KMS-11 (cell line): ENCODE results near the gene ASPA.

ENCODE experiments used
- H2AFZ ChIP-seq: fragments of 200-600 bp; sonication (generic); 2 replicates; pipeline ENCODE4 v1.6.1; 2016; ENCODE audit warnings: antibody characterized with exemption, mixed run types, low read depth
- H3K27ac ChIP-seq: fragments of 200-600 bp; sonication (generic); 2 replicates; pipeline ENCODE4 v1.6.1; 2016; ENCODE audit warnings: mild to moderate bottlenecking, mixed run types
- H3K27me3 ChIP-seq: fragments of 200-600 bp; sonication (generic); 2 replicates; pipeline ENCODE4 v1.6.1; 2017; ENCODE audit warnings: mild to moderate bottlenecking, low read depth, mixed run types, moderate library complexity; ENCODE audit not compliant: insufficient read depth
- H3K36me3 ChIP-seq: fragments of 200-600 bp; sonication (generic); 2 replicates; pipeline ENCODE4 v1.6.1; 2017; ENCODE audit warnings: mild to moderate bottlenecking, mixed run types; ENCODE audit not compliant: insufficient read depth
- H3K4me1 ChIP-seq: fragments of 200-600 bp; sonication (generic); 2 replicates; pipeline ENCODE4 v1.6.1; 2016; ENCODE audit warnings: mild to moderate bottlenecking, low read depth, mixed run types; ENCODE audit not compliant: poor library complexity, severe bottlenecking
- H3K4me2 ChIP-seq: fragments of 200-600 bp; sonication (generic); 2 replicates; pipeline ENCODE4 v1.7.0; 2016; ENCODE audit warnings: mild to moderate bottlenecking, mixed run types
- H3K4me3 ChIP-seq: fragments of 200-600 bp; sonication (generic); IDR thresholded peaks from 2 replicates; pipeline ENCODE4 v1.6.1; 2017; ENCODE audit warnings: low read depth, low read length, mixed read lengths; ENCODE audit not compliant: insufficient read depth
- H3K79me2 ChIP-seq: fragments of 200-600 bp; sonication (generic); 2 replicates; pipeline ENCODE4 v1.6.1; 2016; ENCODE audit warnings: low read depth, mixed run types; ENCODE audit not compliant: insufficient read depth
- H3K9ac ChIP-seq: fragments of 200-600 bp; sonication (generic); 2 replicates; pipeline ENCODE4 v1.6.1; 2016; ENCODE audit warnings: mild to moderate bottlenecking, mixed run types
- H4K20me1 ChIP-seq: fragments of 200-600 bp; sonication (generic); 2 replicates; pipeline ENCODE4 v1.6.1; 2016; ENCODE audit warnings: mild to moderate bottlenecking, mixed run types; ENCODE audit not compliant: insufficient read depth
- CTCF ChIP-seq: fragments of 200-600 bp; sonication (generic); conservative IDR thresholded peaks from 2 replicates; pipeline ENCODE4 v1.6.1; 2017; ENCODE audit warnings: low read depth, mild to moderate bottlenecking, antibody characterized with exemption, low read length, moderate library complexity, mixed read lengths

The ASPA gene

DNA sequence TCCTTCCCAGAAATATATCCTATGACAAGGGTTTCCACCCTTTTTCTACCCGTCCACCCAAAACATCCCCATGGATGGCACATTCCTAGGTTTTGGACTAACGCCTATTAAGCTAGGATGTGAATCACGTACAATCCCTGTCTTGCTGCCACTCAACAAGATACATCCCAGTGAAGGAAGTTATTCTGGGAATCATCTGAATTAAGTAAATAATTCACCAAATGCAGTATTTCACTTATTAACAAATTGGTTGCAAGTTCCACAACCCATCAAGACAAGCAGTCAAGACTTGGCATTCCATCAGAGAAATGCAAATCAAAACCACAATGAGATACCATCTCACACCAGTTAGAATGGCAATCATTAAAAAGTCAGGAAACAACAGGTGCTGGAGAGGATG, 32.1 kb downstream of the ASPA start:
- Histone ChIP-seq H2AFZ (no peak overlapping the region), H3K79me2 (no peaks in the 10 kb centered on the region)

DNA sequence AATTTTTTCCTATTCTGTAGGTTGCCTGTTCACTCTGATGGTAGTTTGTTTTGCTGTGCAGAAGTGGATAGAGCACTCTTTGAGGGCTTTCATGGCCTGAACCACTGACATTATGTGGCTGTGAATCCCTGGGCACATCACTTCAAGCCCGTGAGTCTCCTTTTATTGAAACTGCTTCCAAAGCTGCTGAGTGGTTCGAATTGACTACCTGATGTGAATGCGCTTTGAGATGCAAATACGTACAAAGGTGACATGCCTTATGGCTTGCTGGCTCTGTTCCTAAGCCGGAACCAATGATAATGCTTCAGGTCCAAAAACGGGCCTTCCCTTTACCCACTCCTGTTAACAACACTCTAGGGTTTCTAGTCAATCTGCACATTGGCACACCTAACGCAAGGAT, 34.3 kb downstream of the ASPA start:
- no peaks in the 10 kb centered on the region for H4K20me1 ChIP-seq
- no peak overlapping the region for H2AFZ ChIP-seq
- no peak overlapping the region for H3K9ac ChIP-seq
- no peak for TF ChIP-seq CTCF
- no peaks in the 10 kb centered on the region for H3K27me3 ChIP-seq
- no peak overlapping the region for H3K4me3 ChIP-seq
- H3K36me3 ChIP-seq, result no peaks in the 10 kb centered on the region
- no peak overlapping the region for H3K4me2 ChIP-seq
- no peaks in the 10 kb centered on the region for H3K79me2 ChIP-seq
- H3K27ac ChIP-seq, result no peak overlapping the region
- no peaks in the 10 kb centered on the region for H3K4me1 ChIP-seq

More for the DNA sequence above, 32.1 kb downstream of the ASPA start:
- Histone ChIP-seq H3K27me3 (no peaks in the 10 kb centered on the region), H4K20me1 (no peaks in the 10 kb centered on the region), H3K4me1 (no peaks in the 10 kb centered on the region), H3K36me3 (no peaks in the 10 kb centered on the region), H3K27ac (no peak overlapping the region), H3K9ac (no peak overlapping the region), H3K4me3 (no peak overlapping the region), H3K4me2 (no peak overlapping the region)
- no peak for TF ChIP-seq CTCF

GRCh38 chr17:3511852-3512504, 36.2 kb downstream of the ASPA start:
- Histone ChIP-seq H3K27me3 (no peaks in the 10 kb centered on the region), H3K27ac (no peak overlapping the region), H3K4me3 (no peak overlapping the region), H3K79me2 (no peaks in the 10 kb centered on the region), H3K4me2 (no peak overlapping the region), H3K9ac (no peak overlapping the region), H2AFZ (no peak overlapping the region), H4K20me1 (no peaks in the 10 kb centered on the region), H3K4me1 (no peaks in the 10 kb centered on the region), H3K36me3 (no peaks in the 10 kb centered on the region)
- no peak for TF ChIP-seq CTCF

DNA sequence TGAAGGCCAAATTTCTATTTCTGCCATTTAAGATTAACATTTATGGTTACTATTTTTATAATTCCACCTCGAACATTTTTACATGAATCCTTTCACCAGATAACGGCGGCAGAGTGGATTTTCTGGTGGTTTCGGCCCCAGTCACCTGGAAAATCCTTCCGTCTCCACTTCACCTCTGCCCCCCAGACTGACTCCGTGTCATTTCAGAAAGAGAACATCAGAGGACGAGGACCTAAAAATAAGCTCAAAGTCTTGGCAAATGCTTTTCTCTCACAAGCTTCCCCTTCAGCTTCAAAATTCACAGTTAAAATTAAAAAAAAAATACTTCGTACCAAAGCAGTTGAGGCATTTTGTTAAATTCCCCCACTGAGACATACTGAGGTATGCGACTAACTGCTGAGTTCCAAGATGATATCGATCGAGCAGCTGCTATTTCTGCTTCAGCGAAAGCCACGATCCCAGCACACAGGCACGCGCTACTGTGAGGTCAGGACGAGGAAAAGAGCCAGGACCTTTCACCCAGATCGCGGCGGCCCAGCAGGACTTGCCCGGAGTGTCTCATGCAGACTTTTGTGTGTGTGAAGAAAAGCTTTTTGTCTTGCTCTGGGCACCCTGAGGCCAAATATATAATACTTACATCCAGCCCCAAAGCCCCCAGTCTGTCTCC, 36.8 kb downstream of the ASPA start:
- no peak overlapping the region for H3K4me3 ChIP-seq
- no peak overlapping the region for H3K9ac ChIP-seq
- no peak overlapping the region for H3K4me2 ChIP-seq
- no peak overlapping the region for H2AFZ ChIP-seq
- no peaks in the 10 kb centered on the region for H3K4me1 ChIP-seq
- no peaks in the 10 kb centered on the region for H4K20me1 ChIP-seq
- H3K36me3 ChIP-seq, result no peaks in the 10 kb centered on the region
- no peak for TF ChIP-seq CTCF
- no peaks in the 10 kb centered on the region for H3K27me3 ChIP-seq
- no peaks in the 10 kb centered on the region for H3K79me2 ChIP-seq
- H3K27ac ChIP-seq, result no peak overlapping the region
